ENCODE results near the gene WSCD2. TPM values are rescaled to one million over a fixed set of nuclear protein-coding genes. Genes with fewer than 3 reads are reported as not detected.

The WSCD2 gene
- polyA plus RNA-seq, 1 donor from 2014 or later: 5.8 TPM

DNA sequence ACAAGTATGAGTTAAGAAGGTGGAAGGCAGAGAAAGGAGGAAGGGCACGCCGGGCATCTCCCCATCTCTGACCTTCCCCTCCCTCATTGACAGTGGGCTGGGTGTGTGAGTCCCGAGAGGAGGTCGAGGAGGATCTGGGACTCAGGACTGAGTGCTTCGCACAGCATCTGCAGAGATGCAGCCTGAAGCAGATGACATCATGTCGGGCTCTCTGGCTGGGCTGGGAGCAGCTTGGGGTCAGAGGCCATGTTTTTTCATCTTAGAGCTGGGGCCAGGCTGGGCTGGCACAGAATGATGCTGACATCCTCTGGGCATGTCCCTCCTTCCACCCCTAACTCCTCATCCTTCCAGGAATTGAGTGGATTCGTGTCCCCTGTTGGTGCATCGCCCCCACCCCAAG lies 166.6 kb downstream of the WSCD2 start:
- no peaks in the 10 kb centered on the region for H3K27me3 ChIP-seq (ENCODE audit: insufficient read depth, low read depth, low read length)
- H3K9me2 ChIP-seq (ENCODE audit: insufficient read depth, low read length): no peaks in the 10 kb centered on the region
- no peak overlapping the region for H2AFZ ChIP-seq (ENCODE audit: low read depth, low read length)
- no peak for TF ChIP-seq EP300 (conservative IDR thresholded peaks at IDR 0.05; ENCODE audit: poor library complexity, severe bottlenecking)
- no peak overlapping the region for H3K4me2 ChIP-seq (ENCODE audit: low read length)
- H3K27ac ChIP-seq (ENCODE audit: low read length): no peak overlapping the region
- no peaks in the 10 kb centered on the region for H3K9me3 ChIP-seq (ENCODE audit: low read length)
- no peaks in the 10 kb centered on the region for H3K36me3 ChIP-seq (ENCODE audit: insufficient read depth, low read length)
- no peaks in the 10 kb centered on the region for H3K79me2 ChIP-seq (replicated peaks; ENCODE audit: insufficient read depth, low read length)
- no peak overlapping the region for H3K4me3 ChIP-seq (ENCODE audit: low read length)
- H3F3A ChIP-seq (ENCODE audit: insufficient read depth, low read length, poor library complexity, severe bottlenecking): no peaks in the 10 kb centered on the region
- no peaks in the 10 kb centered on the region for H4K20me1 ChIP-seq (ENCODE audit: insufficient read depth)
- H3K9ac ChIP-seq (ENCODE audit: low read length): no peak overlapping the region

DNA sequence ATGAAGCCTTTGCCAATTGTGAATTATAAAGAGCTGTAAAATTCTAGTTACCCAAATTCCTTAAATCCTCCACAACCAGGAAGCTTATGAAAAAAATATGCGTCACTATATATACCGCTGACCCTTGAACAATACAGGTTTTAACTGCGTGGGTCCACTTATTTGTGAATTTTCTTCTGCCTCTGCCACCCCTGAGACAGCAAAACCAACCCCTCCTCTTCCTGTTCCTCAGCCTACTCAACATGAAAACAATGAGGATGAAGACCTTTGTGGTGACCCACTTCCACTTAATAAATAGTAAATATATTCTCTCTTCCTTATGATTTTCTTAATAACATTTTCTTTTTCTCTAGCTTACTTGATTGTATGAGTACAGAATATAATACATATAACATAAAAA lies 167.9 kb downstream of the WSCD2 start:
- no peaks in the 10 kb centered on the region for H3F3A ChIP-seq (ENCODE audit: insufficient read depth, low read length, poor library complexity, severe bottlenecking)
- no peaks in the 10 kb centered on the region for H3K27me3 ChIP-seq (ENCODE audit: insufficient read depth, low read depth, low read length)
- no peak for TF ChIP-seq POLR2AphosphoS5 (IDR thresholded peaks at IDR 0.05)
- TF ChIP-seq EZH2 (IDR thresholded peaks at IDR 0.05; ENCODE audit: borderline replicate concordance, insufficient read depth, low read length, poor library complexity, severe bottlenecking): no peak
- no peak for TF ChIP-seq MXI1 (conservative IDR thresholded peaks at IDR 0.05; ENCODE audit: poor library complexity, severe bottlenecking)
- TF ChIP-seq SMC3 (conservative IDR thresholded peaks at IDR 0.05; ENCODE audit: poor library complexity): no peak
- H2AFZ ChIP-seq (ENCODE audit: low read depth, low read length): no peak overlapping the region
- H3K9me3 ChIP-seq (ENCODE audit: low read length): no peaks in the 10 kb centered on the region
- no peaks in the 10 kb centered on the region for H3K79me2 ChIP-seq (replicated peaks; ENCODE audit: insufficient read depth, low read length)
- no peaks in the 10 kb centered on the region for H4K20me1 ChIP-seq (ENCODE audit: insufficient read depth)
- H3K9me2 ChIP-seq (ENCODE audit: insufficient read depth, low read length): no peaks in the 10 kb centered on the region
- no peak overlapping the region for H3K4me3 ChIP-seq (ENCODE audit: low read length)
- no peak overlapping the region for H3K27ac ChIP-seq (ENCODE audit: low read length)
- no peak overlapping the region for H3K9ac ChIP-seq (ENCODE audit: low read length)
- no peak overlapping the region for H3K4me2 ChIP-seq (ENCODE audit: low read length)
- no peaks in the 10 kb centered on the region for H3K36me3 ChIP-seq (ENCODE audit: insufficient read depth, low read length)

- Histone ChIP-seq H3K9me2 (ENCODE audit: insufficient read depth, low read length) (no peaks in the 10 kb centered on the region), H2AFZ (ENCODE audit: low read depth, low read length) (no peak overlapping the region), H3K4me2 (ENCODE audit: low read length) (no peak overlapping the region), H3K27me3 (ENCODE audit: insufficient read depth, low read depth, low read length) (no peaks in the 10 kb centered on the region), H3K9me3 (ENCODE audit: low read length) (no peaks in the 10 kb centered on the region), H4K20me1 (ENCODE audit: insufficient read depth) (no peaks in the 10 kb centered on the region), H3K27ac (ENCODE audit: low read length) (no peak overlapping the region), H3K36me3 (ENCODE audit: insufficient read depth, low read length) (no peaks in the 10 kb centered on the region), H3K9ac (ENCODE audit: low read length) (no peak overlapping the region), H3F3A (ENCODE audit: insufficient read depth, low read length, poor library complexity, severe bottlenecking) (no peaks in the 10 kb centered on the region), H3K4me3 (ENCODE audit: low read length) (no peak overlapping the region), H3K79me2 (replicated peaks; ENCODE audit: insufficient read depth, low read length) (no peaks in the 10 kb centered on the region)
- TF ChIP-seq MXI1 (conservative IDR thresholded peaks at IDR 0.05; ENCODE audit: poor library complexity, severe bottlenecking) (no peak), TAF1 (IDR thresholded peaks at IDR 0.05; ENCODE audit: low read depth) (no peak), EZH2 (IDR thresholded peaks at IDR 0.05; ENCODE audit: borderline replicate concordance, insufficient read depth, low read length, poor library complexity, severe bottlenecking) (no peak), POLR2AphosphoS5 (IDR thresholded peaks at IDR 0.05) (no peak), SMC3 (conservative IDR thresholded peaks at IDR 0.05; ENCODE audit: poor library complexity) (no peak), RAD21 (conservative IDR thresholded peaks at IDR 0.05) (no peak)
Observed at GRCh38 chr12:108297424-108297823, 168.3 kb downstream of the WSCD2 start.

DNA sequence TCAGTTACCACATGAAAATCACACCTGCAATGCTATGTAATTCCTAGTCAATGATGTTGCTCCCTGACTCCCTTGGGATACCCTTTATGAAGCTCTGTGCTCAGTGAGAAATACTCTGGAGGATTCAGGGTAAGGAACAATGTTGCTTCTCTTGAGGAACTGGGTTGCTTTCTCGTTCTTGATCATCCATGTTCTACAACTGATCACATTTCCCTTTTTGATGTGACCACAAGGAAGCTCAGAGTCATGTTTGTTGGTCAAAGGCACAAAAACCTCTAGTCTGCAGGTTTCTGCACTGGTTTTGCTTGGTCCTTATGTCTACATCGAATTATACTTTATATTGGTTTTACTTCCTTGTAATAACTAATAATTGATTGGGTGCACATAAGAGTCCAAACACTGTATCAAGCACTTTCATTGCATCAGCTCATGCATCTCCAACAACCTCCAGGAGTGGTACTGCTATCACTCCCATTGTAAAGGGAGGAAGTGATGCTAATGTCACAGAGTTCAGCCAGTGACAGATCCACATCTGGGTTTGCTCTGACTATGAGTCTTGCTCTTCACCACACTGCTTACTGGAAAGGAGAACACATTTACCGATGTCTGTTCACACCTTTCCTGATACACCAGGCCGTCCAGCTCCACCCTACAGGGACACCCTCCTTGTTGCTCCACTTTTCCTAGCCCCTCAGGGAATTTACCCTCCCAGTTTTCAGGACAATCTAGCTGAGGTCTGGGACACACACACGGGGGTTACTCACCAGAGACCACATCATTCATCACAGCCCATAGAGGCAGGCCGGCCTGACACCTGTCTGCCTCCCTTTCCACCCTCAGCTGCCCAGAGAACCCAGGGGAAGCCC lies 169.0 kb downstream of the WSCD2 start:
- Histone ChIP-seq H3K36me3 (ENCODE audit: insufficient read depth, low read length) (no peaks in the 10 kb centered on the region), H3K4me3 (ENCODE audit: low read length) (no peak overlapping the region), H3F3A (ENCODE audit: insufficient read depth, low read length, poor library complexity, severe bottlenecking) (no peaks in the 10 kb centered on the region), H3K27me3 (ENCODE audit: insufficient read depth, low read depth, low read length) (no peaks in the 10 kb centered on the region), H3K4me2 (ENCODE audit: low read length) (no peak overlapping the region), H4K20me1 (ENCODE audit: insufficient read depth) (no peaks in the 10 kb centered on the region), H3K9me3 (ENCODE audit: low read length) (no peaks in the 10 kb centered on the region), H2AFZ (ENCODE audit: low read depth, low read length) (no peak overlapping the region), H3K27ac (ENCODE audit: low read length) (no peak overlapping the region), H3K9ac (ENCODE audit: low read length) (no peak overlapping the region), H3K79me2 (replicated peaks; ENCODE audit: insufficient read depth, low read length) (no peaks in the 10 kb centered on the region), H3K9me2 (ENCODE audit: insufficient read depth, low read length) (no peaks in the 10 kb centered on the region)
- TF ChIP-seq RAD21 (conservative IDR thresholded peaks at IDR 0.05): no peak

Data from neural cell (in vitro differentiated cells).